ENCODE measurements around the gene ARAP2.

- no peak for TF ChIP-seq EZH2phosphoT487 (IDR thresholded peaks at IDR 0.05; ENCODE audit: borderline replicate concordance)
- TF ChIP-seq CTCF (conservative IDR thresholded peaks at IDR 0.05; ENCODE audit: low read length) = no peak
Observed at GRCh38 chr4:36041340-36041739, 203.0 kb downstream of the ARAP2 start.

All from Loucy (cell line).